GM21825 (cell line): ENCODE data around the gene ATOSB.
"Not testable (repeated sequence)": the region's sequence is repeated elsewhere in the genome, so short reads cannot be mapped to it uniquely, and the experiment has no call there.

Experiments used
- ATAC-seq: cut with Tn5 transposase; IDR thresholded peaks from one replicate; pipeline ENCODE4 v1.9.1; 2021; ENCODE audit warnings: mild to moderate bottlenecking, moderate library complexity; ENCODE audit not compliant: unreplicated experiment

ATOSB gene, protein sequence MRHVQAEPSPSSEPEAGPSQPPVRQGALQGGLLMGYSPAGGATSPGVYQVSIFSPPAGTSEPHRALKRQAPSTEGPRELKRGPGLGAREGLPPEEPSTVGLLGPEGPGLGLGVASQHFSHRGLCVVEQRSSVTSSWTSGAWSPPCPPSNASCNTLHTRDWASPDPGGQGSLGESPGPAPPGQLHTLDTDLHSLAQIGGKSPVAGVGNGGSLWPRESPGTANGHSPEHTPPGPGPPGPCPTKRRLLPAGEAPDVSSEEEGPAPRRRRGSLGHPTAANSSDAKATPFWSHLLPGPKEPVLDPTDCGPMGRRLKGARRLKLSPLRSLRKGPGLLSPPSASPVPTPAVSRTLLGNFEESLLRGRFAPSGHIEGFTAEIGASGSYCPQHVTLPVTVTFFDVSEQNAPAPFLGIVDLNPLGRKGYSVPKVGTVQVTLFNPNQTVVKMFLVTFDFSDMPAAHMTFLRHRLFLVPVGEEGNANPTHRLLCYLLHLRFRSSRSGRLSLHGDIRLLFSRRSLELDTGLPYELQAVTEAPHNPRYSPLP

DNA sequence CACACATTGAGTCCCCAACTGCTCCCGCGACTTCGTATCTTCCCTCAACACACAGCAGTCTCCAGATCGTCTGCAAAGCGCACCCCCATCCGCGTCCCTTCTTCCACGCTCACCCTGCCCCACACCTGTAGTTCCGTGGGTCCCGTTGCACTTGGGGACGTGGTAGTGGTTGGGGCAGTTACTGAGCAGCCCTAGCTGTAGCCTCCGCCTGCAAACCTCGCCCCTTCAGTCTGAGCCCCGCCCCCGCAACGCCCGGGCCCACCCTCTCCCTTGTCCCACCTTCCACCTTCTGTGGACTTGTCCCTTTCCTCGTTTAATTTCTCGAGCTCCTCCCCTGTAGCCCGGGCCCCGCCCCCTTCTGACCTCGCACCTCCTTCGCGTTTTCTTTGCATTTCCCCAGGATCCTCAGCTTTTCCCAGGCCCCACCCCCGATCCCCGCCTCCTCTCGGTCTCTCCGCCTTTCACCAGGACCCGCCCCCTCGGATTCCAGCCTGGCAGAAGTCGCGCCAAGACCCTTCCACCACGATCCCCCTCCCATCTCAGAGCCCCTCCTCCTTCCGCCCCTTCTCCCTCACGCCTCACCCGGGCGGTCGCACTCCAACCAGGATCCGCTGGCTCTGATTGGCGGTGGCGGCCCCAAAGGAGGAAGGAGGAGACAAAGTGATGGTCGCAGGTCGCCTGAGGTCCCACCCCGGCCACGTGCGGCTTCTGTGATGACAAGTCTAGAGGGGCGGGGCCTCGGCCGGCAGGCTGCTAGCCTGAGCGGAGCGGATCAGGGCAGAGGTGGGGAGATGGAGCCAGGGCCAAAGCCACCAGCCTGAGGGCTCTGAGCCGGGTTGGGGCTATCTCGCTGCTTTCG, at the start of gene ATOSB:
ATOSB (minus strand) TSS at position 183 of the 859 bp plus-strand sequence. CDS start 7,588 bp downstream, outside the sequence.
- ATAC-seq: peak; percentile 47

DNA sequence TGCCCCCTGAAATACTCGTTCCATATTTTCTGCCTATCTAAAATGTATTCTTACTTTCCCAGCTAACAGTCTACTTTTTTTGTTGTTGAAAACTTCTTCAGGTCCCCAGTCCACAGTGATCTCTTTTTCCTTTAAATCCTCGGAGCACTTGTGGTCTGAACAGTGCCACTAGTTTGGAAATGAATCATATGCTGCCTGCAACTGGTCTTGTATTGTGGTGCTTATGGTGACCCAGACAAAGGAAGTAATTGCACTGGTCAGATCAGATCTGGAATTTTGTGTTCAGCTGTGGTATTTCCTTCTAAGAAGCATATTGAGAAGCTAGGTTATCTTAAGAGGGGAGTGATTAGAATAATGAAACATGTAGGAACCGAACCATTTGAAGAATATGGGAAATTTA, 49.0 kb upstream of the ATOSB start:
- ATAC-seq: no peak

DNA sequence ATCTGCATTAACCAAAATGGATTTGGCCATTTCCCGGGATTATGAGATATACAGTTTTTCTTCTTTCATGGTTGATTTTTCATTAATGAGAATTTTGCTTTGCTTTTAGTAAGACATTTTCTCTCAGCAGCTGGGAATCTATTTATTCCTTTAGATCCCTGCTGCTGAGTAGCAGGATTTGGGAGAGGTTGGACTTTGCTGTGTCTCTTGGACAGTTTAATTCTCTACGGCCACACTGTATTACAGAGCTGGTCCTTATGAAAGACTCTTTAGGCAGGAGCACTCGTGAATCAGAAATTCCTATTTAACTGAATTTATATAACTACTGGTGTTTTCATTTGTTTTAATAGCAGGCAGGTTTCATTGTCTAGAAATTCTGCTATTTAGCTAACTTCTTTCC, 47.8 kb upstream of the ATOSB start:
- no peak for ATAC-seq

DNA sequence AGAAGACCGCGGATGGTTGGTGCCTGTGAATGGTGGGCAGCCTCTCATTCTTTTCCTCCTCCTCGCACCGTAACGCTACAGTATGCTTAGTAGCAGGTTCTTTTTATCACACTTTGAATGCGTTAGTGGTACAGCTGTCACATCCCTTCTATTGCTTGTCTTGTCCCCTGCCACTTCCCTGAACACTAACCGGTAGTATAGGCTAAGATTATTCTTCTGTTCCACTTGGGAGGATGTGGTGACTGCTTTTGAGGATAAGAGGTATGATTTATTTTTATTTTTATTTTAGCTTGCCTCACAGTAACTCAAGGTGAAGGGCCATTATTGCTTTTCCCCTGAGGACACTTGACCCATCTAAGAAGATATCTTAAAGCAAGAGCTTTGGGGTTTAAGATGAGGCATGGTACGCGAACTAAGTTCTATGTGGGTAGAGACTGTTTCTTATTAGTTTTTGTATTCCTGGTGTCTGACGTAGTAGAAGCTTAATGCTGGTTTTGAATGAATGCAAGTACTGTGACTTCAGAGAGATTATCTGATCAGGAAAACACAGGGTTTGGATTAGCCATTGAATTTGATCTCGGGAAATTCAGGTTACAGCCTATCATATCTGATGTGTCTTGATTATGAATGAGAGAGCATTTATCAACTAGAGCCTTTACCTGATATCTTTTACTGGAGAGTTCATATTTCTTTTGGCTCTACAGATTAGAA, 47.1 kb upstream of the ATOSB start:
- ATAC-seq: no peak

DNA sequence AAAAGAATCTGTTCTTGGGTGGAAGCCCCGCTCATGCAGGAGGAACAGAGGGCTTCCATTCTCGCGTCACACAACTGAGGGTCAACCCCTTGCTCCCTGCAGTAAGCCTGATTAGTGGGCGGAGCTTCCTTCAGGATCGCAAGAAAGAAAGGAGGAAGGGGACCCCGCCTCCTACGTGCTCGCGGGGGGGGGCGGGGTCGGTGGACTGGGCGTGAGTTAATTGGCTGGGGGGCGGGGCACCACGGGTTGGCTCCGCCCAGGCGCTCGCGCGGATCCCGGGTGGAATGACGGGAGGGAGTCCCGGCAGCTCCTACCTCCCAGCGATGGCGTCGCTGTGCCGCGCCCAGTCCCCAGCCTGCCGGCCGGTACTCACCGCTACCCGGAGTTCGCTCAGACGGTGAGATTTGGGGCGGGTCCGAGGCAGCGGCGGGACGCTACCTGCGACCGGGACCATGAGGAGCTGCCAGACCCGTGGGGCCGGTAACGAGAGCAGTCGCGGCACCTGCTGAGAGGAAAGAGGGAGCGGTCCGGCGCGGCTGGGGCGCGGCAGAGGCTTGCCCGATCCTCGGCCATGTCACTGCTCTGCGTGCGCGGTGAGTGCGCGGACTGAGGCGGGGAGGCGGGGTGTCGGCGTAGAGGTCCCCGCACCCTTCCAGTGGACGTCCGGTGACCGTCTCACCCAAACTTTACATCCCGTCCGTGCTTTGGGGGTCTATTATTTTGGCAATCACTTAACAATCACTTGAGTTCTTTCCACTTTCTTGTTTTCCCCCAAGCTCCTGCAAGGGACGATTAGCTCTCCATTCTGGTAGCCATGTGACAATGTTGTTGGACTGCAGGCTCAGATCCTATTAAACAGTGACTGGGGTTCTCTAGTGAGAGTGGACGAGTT, 46.3 kb upstream of the ATOSB start, which contains the start of gene UNC13B:
UNC13B (plus strand) TSS at position 297 of the 892 bp plus-strand sequence; CDS start at position 572, 275 bp downstream.
- ATAC-seq: peak; percentile 80

DNA sequence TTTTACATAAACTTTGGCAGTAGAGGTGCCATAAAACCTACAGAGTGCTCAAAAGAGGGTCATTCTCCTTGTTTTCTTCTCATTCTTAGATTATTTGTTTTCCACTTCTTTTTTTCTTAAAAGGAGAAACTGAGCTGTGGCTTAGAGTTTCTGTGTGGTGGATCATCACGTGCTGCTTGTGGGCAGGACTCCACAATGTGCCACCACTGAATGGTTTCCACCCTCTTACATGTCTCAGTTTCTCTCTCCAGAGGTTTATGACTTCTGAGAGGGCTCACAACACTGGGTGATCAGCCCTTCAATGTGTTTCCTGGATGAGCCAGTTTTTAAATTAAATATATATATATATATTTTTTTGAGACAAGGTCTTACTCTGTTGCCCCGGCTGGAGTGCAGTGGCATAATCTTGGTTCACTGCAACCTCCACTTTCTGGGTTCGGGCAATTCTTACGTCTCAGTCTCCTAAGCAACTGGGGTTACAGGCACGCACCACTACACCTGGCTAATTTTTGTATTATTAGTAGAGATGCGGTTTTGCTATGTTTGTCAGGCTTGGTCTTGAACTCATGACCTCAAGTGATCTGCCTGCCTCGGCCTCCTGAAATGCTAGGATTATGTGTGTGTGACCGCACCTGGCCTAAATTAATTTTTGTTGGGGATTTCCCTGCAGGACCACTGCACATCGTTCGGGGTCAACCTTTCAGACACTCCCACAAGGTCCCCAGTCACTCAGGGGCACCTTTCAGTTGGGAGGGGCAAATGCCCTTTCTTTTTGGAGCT, 43.0 kb upstream of the ATOSB start:
- no peak for ATAC-seq

DNA sequence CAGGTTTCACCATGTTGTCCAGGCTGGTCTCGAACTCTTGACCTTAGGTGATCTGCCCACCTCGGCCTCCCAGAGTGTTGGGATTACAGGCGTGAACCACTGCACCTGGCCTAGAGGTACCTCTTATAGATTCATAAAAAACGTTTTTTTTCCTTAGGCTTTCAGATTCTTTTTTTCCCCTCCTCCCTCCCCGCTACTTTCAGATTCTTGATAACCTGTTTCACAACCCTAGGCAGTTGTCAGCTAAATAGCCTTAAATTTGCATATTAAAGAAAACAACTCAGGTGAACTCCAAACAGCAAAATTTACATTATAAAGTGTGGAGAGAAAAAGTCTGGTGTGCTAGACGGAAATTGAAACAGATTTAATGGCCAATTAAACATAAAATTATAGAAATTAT, 42.2 kb upstream of the ATOSB start:
- not testable (repeated sequence) for ATAC-seq

DNA sequence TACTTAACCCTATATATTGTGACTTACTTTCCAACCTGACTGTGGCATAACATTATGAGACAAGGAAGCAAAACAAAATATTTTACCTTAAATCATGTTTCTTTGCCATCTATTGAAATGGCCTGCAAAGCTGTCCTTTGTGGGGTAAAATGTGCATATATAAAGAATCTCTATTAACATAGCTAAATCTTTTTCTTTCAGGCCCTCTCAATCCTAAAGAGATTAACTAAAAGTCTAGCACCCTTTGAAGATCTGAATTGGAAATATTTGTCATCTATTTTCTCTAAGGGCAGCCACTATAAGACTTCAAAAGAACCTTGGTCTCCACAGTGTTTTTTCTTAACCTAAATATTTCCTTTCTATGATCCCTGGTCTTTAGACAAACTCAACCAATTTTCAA, 41.1 kb upstream of the ATOSB start:
- no peak for ATAC-seq

DNA sequence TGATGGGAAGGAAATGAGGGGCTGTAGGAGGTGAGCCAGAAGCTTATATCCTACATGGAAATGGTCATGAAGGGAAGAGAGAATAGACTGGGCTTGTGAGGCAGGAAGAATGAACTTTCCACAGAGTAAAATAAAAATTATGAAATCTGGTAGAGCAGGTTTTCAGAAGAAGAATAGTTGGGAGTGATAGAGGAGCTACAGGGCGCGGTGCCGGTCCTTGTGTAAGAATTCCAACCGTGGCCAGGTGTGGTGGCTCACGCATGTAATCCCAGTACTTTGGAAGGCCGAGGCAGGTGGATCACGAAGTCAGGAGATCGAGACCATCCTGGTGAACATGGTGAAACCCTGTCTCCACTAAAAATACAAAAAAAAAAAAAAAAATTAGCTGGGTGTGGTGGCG, 37.3 kb upstream of the ATOSB start:
- ATAC-seq: no peak

DNA sequence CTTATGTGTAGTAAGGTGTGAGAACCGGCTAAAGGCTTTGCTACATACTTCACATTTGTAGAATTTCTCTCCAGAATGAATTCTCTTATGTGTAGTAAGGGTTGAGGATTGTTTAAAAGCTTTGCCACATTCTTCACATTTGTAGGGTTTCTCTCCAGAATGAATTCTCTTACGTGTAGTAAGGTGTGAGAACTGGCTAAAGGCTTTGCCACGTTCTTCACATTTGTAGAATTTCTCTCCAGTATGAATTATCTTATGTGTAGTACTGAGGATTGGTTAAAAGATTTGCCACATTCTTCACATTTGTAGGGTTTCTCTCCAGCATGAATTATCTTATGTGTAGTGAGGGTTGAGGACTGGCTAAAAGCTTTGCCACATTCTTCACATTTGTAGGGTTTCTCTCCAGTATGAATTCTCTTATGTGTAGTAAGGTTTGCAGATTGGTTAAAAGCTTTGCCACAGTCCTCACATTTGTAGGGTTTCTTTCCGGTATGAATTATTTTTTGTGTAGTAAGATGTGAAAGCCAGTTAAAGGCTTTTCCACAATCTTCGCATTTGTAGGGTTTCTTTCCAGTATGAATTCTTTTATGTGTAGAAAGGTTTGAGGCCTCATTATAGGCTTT, 32.4 kb upstream of the ATOSB start:
- ATAC-seq: not testable (repeated sequence)

DNA sequence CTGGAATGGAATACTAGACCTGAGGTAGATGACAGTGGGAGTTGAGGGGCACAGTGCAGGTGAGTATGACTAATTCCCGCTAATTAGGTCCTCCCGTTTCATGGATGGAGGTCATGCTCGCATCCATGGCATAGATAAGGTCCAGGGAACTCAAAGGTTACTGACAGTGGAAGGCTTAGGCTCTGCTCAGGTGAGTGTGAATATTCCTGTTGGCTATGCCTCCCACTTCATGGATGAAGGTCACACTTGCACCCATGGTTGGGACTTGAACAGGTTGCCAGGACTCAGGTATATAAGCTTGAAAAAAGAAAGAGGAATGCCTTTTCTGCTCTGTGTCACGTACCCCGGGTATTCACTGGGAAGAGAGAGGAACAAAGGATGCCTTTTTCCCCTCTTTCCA, 26.4 kb upstream of the ATOSB start:
- ATAC-seq: no peak

DNA sequence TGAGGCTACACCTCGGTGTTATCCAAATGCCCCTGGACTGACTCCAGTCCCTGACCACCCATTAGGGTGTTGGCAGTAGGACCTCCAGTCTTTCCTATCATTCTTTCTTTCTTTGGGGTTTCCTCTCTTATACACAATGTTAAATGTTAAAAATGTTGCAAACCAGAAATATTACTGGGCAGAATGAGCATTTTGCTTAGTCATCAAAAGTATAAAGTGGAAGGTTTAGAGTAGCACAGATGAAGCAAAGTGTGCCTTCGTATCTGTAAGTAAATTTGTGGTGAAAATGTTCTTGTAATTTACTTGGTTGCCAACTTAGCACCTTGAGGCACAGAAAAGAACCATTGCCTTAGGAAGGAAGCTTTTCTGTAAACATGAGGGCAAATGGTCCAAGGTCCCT, 24.4 kb upstream of the ATOSB start:
- ATAC-seq: no peak

DNA sequence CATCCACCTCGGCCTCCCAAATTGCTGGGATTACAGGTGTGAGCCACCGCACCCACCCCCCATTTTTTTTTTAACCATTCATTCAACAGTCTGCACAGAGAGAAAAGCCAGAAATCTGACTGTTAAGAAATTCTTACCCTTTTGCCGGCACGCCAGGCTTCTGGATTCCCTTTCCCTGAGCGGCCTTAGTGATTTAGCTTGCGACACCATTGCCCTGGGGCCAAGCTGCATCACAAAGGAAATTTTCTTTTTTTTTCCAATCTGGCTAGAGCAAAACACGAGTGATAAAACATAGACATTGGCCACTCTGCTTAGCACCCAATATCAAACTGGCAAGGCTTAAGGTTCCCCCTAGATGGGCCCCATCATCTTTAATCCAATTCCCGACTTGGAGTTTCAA, 21.2 kb upstream of the ATOSB start:
- ATAC-seq: no peak

DNA sequence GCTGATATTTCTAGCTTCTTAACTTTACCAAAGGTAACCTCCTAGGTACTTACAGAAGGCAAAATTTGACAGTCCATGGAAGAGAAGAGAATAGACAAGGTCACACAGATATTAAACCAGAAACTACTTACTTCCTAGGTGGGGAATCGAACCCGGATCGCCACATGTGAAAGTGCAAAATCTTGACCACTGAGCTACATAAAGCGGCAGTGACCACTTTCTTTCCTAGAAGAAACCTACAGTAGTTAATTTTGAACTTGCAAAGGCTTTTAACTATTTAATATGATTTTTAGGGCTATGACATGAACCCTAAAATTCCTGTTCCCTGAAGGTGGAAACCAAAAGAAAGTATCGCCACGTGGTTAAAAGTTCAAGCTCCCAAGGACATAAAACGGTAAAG, 20.3 kb upstream of the ATOSB start:
- ATAC-seq: no peak

DNA sequence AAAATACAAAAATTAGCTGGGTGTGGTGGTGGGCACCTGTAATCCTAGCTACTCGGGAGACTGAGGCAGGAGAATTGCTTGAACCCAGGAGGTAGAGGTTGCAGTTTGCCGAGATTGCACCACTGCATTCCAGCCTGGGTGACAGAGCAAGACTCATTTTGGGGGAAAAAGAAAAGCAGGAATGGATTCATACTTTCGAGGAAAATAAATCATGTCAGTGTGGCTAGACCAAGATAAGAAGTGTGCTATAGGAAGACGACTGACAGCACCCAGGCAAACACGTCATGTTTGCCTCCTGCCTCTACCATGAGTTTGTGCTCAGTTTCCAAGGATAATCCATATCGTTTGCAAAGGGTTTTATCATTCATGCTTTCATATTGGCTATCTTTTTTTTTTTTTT, 19.3 kb upstream of the ATOSB start:
- no peak for ATAC-seq

DNA sequence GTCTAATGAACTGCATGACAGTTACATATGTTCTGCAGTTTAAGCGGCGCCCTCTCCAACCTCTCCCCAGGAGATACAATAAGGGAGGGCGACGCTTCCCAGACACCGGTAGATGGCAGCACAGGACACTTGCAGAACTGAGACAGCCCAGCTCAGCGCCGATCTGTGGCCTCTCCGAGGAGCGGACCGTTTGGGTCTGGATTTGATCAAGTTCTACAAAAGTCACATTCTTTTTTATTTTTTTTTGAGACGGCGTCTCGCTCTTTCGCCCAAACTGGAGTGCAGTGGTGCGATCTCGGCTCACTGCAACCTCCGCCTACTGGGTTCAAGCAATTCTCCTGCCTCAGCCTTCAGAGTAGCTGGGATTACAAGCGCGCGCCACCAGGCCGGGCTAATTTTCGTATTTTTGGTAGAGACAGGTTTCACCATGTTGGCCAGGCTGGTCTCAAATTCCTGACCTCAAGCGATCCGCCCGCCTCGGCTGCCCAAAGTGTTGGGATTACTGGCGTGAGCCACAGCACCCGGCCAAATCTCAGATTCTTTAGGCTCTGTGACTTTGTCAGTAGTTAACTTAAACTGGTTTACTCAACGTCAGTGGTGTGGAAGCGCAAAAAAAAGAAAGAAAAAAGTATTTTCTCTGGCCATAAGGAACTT, 1.4 kb upstream of the ATOSB start:
- peak; percentile 39 for ATAC-seq

DNA sequence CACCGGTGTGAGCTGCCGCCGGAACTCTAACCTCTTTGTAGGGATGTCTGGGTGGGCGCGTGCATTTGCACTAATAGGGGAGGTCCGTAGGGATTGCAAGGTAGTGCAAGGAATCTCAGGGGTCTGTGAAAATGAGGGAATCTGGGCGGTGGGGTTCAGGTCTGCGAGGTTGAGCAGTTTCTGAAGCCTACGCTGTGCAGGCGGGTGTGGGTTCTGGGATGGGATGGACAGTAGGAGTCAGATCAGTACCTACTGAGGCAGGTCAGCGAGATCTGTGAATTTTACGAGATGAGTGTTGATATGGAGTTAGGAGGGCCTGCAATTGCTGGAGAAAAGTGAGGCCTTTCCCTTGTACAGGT, 856 bp upstream of the ATOSB start:
- ATAC-seq: no peak

DNA sequence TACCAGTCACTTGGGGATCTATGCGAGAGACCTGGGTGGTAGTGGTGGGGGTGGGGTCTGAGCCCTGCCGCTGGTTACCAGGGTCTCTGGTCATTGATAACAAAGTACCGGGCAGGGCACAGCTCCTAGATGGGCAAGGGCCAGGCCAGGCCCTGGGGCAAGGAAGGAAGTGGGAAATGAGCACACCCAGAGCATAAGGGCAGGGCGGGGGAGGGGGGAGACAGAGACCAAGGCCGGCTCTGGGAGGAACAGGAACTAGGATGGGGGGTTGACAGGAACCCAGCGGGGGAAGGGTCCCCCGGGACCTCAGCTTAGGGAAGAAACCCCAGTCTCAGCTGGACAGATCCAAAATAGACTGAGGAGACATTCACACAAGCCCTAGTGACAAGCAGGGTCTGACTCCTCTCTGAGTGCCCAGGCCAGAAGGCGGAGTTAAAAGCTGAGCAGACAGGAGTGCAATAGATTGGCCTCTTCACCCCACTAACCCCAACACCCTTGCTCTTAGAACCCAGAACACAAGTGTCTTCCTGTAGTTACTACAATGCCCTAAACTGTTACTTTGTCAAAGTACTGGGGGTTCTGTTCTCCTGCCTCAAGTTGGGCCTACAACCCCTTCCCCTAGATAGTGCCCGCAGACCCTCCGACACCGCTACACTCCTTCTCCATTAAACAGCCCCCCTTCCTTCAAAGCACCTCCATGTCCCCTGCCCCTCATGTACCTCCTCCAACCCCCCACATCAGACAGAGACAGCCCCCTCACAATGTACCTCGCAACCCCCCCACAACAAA, 628 bp downstream of the ATOSB start:
- no peak for ATAC-seq
